HepG2 (cell line): ENCODE measurements around the gene CAPN12. TPM values are rescaled to one million over a fixed set of nuclear protein-coding genes. Genes with fewer than 3 reads are reported as not detected.
A peak's percentile ranks its signal among the peaks of the same experiment; 100 is the strongest.
"Not testable (repeated sequence)": the region's sequence is repeated elsewhere in the genome, so short reads cannot be mapped to it uniquely, and the experiment has no call there.

Experiments
- ATAC-seq: fragments of 200-7000 bp; cut with Tn5 transposase; 3 replicates; pipeline ENCODE4 v1.9.1; 2020; ENCODE audit warnings: mild to moderate bottlenecking, moderate library complexity
- BruUV-seq: library from RNA; stranded (reverse); fragments of 400-500 nt; replicated peaks from 2 replicates; lab custom pipeline; 2021; lab: Mats Ljungman, UMichigan
- CTCF ChIA-PET: fragments of 300-600 bp; formaldehyde crosslinking; extraction: SDS; loops from one replicate; lab custom pipeline; 2021; ENCODE audit warnings: low total read pairs, inconsistent platforms, low intra/inter-chr PET ratio; lab: Yijun Ruan, JAX
- POLR2A ChIA-PET: fragments of 350-600 bp; sonication (Branson Sonifier 250); formaldehyde crosslinking; loops from one replicate; lab custom pipeline; 2020; ENCODE audit warnings: antibody characterized with exemption, inconsistent platforms; lab: Yijun Ruan, JAX
- DNase-seq: peaks from one replicate; pipeline ENCODE4 v3.0.0-alpha.2; 2015; ENCODE audit warnings: low spot score
- FAIRE-seq: peaks from 3 replicates; lab custom pipeline; 2011; peaks lifted over from hg19 to GRCh38; lab: Jason Lieb, UNC
- H2AFZ ChIP-seq: one replicate; pipeline ENCODE4 v1.6.1; 2011; ENCODE audit warnings: low read length, inconsistent platforms
- H3K27ac ChIP-seq: fragments of 300-600 bp; 3 replicates; pipeline ENCODE4 v1.8.0; 2011; ENCODE audit warnings: mixed run types, mild to moderate bottlenecking, mixed read lengths, low read length, inconsistent platforms; ENCODE audit not compliant: insufficient read depth; ENCODE audit errors: extremely low read length
- H3K27me3 ChIP-seq, 2 experiments: fragments of 200-600 bp in 1 of 2; 2 replicates in 1 of 2; 3 replicates in 1 of 2; pipeline versions ENCODE4 v1.6.0 to v1.8.0; 2011; ENCODE audit warnings: low read length in 2 of 2, mild to moderate bottlenecking in 2 of 2, moderate library complexity in 2 of 2, inconsistent platforms in 1 of 2; ENCODE audit not compliant: insufficient read depth in 2 of 2, control insufficient read depth in 1 of 2
- H3K36me3 ChIP-seq, 2 experiments: fragments of 200-600 bp in 1 of 2; replicated peaks in 1 of 2; 2 replicates in 1 of 2; 3 replicates in 1 of 2; pipeline versions ENCODE4 v1.5.1 to v1.8.0; 2011; ENCODE audit warnings: low read length in 2 of 2, inconsistent platforms in 1 of 2; ENCODE audit not compliant: insufficient read depth in 2 of 2, control insufficient read depth in 1 of 2
- H3K4me1 ChIP-seq: 2 replicates; pipeline ENCODE4 v1.5.1; 2012; ENCODE audit warnings: low read length, inconsistent platforms; ENCODE audit not compliant: insufficient read depth
- H3K4me2 ChIP-seq: 2 replicates; pipeline ENCODE4 v1.6.0; 2011; ENCODE audit warnings: low read depth, low read length, inconsistent platforms
- H3K4me3 ChIP-seq, 3 experiments: fragments of 200-600 bp in 1 of 3; sonication (generic), shearing (Covaris generic) in 1 of 3; replicated peaks in 1 of 3; 2 replicates each; pipeline ENCODE4 v1.5.1; 2011 to 2016; ENCODE audit warnings: low read length in 3 of 3, inconsistent platforms in 2 of 3, low read depth in 2 of 3, mild to moderate bottlenecking in 2 of 3, control low read depth in 1 of 3, mixed read lengths in 1 of 3; ENCODE audit not compliant: insufficient read depth in 1 of 3
- H3K79me2 ChIP-seq: one replicate; pipeline ENCODE4 v1.6.1; 2011; ENCODE audit warnings: low read length, inconsistent platforms; ENCODE audit not compliant: insufficient read depth
- H3K9ac ChIP-seq: 2 replicates; pipeline ENCODE4 v1.6.0; 2011; ENCODE audit warnings: mild to moderate bottlenecking, low read depth, low read length, inconsistent platforms; ENCODE audit not compliant: insufficient read depth
- H3K9me3 ChIP-seq: 2 replicates; pipeline ENCODE4 v1.5.1; 2012; ENCODE audit warnings: mild to moderate bottlenecking, low read length
- H4K20me1 ChIP-seq: 2 replicates; pipeline ENCODE4 v1.6.0; 2011; ENCODE audit warnings: inconsistent platforms, mild to moderate bottlenecking, low read length, moderate library complexity; ENCODE audit not compliant: insufficient read depth
- ZEB1 ChIP-seq: IDR thresholded peaks from 2 replicates; pipeline ENCODE4 v1.6.1; 2012; ENCODE audit warnings: mild to moderate bottlenecking, low read depth, inconsistent platforms; ENCODE audit not compliant: insufficient replicate concordance
- ZMYM3 ChIP-seq: sonication (generic); formaldehyde crosslinking; IDR thresholded peaks from 2 replicates; pipeline ENCODE4 v1.5.1; 2020; ENCODE audit warnings: mild to moderate bottlenecking, missing genetic modification reagents
- ZNF230 ChIP-seq: sonication (generic); formaldehyde crosslinking; IDR thresholded peaks from 2 replicates; pipeline ENCODE4 v1.4.0; 2020; ENCODE audit warnings: mild to moderate bottlenecking, missing genetic modification reagents
- ZNF687 ChIP-seq: sonication (generic); formaldehyde crosslinking; IDR thresholded peaks from 2 replicates; pipeline ENCODE4 v1.5.1; 2020; ENCODE audit warnings: mild to moderate bottlenecking, missing genetic modification reagents, moderate library complexity
- ZNF770 ChIP-seq: sonication (generic); formaldehyde crosslinking; IDR thresholded peaks from 2 replicates; pipeline ENCODE4 v1.5.0; 2020; ENCODE audit warnings: mild to moderate bottlenecking, missing genetic modification reagents
- WGBS: methylation state at CpG from one replicate; pipeline ENCODE4 v1.1.6; 2017; ENCODE audit warnings: low lambda C conversion rate; 5-methylcytosine and 5-hydroxymethylcytosine counted together
- in situ Hi-C: cut with HindIII; loops from 2 replicates; pipeline ENCODE4 v1.10.0; 2017; ENCODE audit warnings: low pct_unique_long_range_greater_than_20kb; ENCODE audit not compliant: extremely low pct_ligation_motif_present
- intact Hi-C: fragments of 100-400 bp; cut with micrococcal nuclease; formaldehyde crosslinking; loops from one replicate; pipeline ENCODE4 v1.10.0; 2022; ENCODE audit not compliant: unreplicated experiment
- polyA plus RNA-seq, 8 experiments: library from polyadenylated mRNA; depleted of rRNA in 3 of 8; stranded (reverse) in 7 of 8; unstranded in 1 of 8; fragments of >200 nt; fragmentation: Illumina TruSeq in 4 of 8; extraction: Trizol in 4 of 8; gene quantifications; 2 replicates each; pipeline versions ENCODE4 v1.2.1 to v1.2.3, GENCODE V29; 2011 to 2016; ENCODE audit warnings: low read depth in 4 of 8, missing spikeins in 1 of 8, mixed read lengths in 1 of 8; ENCODE audit not compliant: insufficient read depth in 1 of 8
- total RNA-seq, 5 experiments: library from RNA; depleted of rRNA; stranded (reverse); fragments of >200 nt; fragmentation: Illumina TruSeq; extraction: Trizol; gene quantifications; 2 replicates each; pipeline ENCODE4 v1.2.3, GENCODE V29; 2016; ENCODE audit warnings: low read depth in 1 of 5

CAPN12 gene
- total and polyA plus RNA-seq, 2 of the 13 experiments (the other 11 are each of a cell fraction or from before 2014, with no cell fraction given): 1.6 to 13.6 TPM

GRCh38 chr19:38786572-38787265 lies 42.4 kb upstream of the CAPN12 start (continued):
- TF ChIP-seq ZNF230: no peak

GRCh38 chr19:38786061-38786460 lies 41.8 kb upstream of the CAPN12 start:
- H3K27ac ChIP-seq, ATAC-seq, H3K4me3 ChIP-seq, FAIRE-seq, H3K79me2 ChIP-seq, H4K20me1 ChIP-seq, BruUV-seq, in situ Hi-C loops, CTCF ChIA-PET, H2AFZ ChIP-seq, H3K27me3 ChIP-seq, H3K4me2 ChIP-seq, H3K9ac ChIP-seq, H3K9me3 ChIP-seq, POLR2A ChIA-PET, intact Hi-C loops, H3K36me3 ChIP-seq, DNase-seq: not testable (repeated sequence)
- 95% methylated on average over 3 of the region's 3 CpGs for WGBS
- peaks cover 46% of the 10 kb centered on the region for H3K4me1 ChIP-seq

GRCh38 chr19:38785187-38785699 lies 41.0 kb upstream of the CAPN12 start:
- DNase-seq (no peak), ATAC-seq (no peak), FAIRE-seq (no peak)
- intact Hi-C loops: no loop called here
- H3K4me2 ChIP-seq: no peak overlapping the region
- no peak overlapping the region for H3K4me3 ChIP-seq
- no TSS peak for BruUV-seq
- WGBS: 93% methylated on average over 5 of the region's 7 CpGs
- H4K20me1 ChIP-seq: no peaks in the 10 kb centered on the region
- no peaks in the 10 kb centered on the region for H3K9me3 ChIP-seq
- POLR2A ChIA-PET: no interaction called here
- H3K79me2 ChIP-seq: no peaks in the 10 kb centered on the region
- H3K9ac ChIP-seq: no peak overlapping the region
- CTCF ChIA-PET: no interaction called here
- H2AFZ ChIP-seq: no peak overlapping the region
- H3K36me3 ChIP-seq: no peaks in the 10 kb centered on the region
- TF ChIP-seq ZNF770 (CRISPR knock-in tag): peak; percentile 95
- TF ChIP-seq ZEB1: no peak
- TF ChIP-seq ZMYM3 (CRISPR knock-in tag): peak; percentile 77
- peak; percentile 49; the same call in 1 of the 2 replicates for TF ChIP-seq ZNF687 (CRISPR knock-in tag)
- in situ Hi-C loops: no loop called here
- no peak overlapping the region for H3K27ac ChIP-seq
- H3K27me3 ChIP-seq: no peaks in the 10 kb centered on the region; a peak in 1 of 5 replicates
- H3K4me1 ChIP-seq: peaks cover 49% of the 10 kb centered on the region
